NCI-H1694 (cell line): Measurements from ENCODE around the gene KLHL10.
"Not testable (repeated sequence)": the region's sequence is repeated elsewhere in the genome, so short reads cannot be mapped to it uniquely, and the experiment has no call there.

Experiments
- DNase-seq: peaks from one replicate; lab custom pipeline; 2025; lab: John Stamatoyannopoulos, UW

KLHL10 gene

GRCh38 chr17:41813152-41813680 is 24.4 kb upstream of the KLHL10 start:
- DNase-seq: no peak

- no peak for DNase-seq
These were observed 23.9 kb upstream of the KLHL10 start for GRCh38 chr17:41813699-41814124.

GRCh38 chr17:41814195-41814594 is 23.4 kb upstream of the KLHL10 start:
- DNase-seq: no peak

GRCh38 chr17:41816637-41817320 is 20.8 kb upstream of the KLHL10 start:
- DNase-seq: no peak

- DNase-seq: no peak
These were observed 19.6 kb upstream of the KLHL10 start for GRCh38 chr17:41818024-41818423.

GRCh38 chr17:41821776-41822175 is 15.8 kb upstream of the KLHL10 start:
- DNase-seq: no peak

GRCh38 chr17:41822216-41823140 is 15.1 kb upstream of the KLHL10 start:
- no peak for DNase-seq

GRCh38 chr17:41823141-41823524 is 14.5 kb upstream of the KLHL10 start:
- DNase-seq: no peak

- DNase-seq: no peak
These were observed 14.0 kb upstream of the KLHL10 start for GRCh38 chr17:41823580-41823979.

- no peak for DNase-seq
These were observed 13.5 kb upstream of the KLHL10 start for GRCh38 chr17:41824086-41824485.

GRCh38 chr17:41825175-41825845 is 12.3 kb upstream of the KLHL10 start:
- DNase-seq: no peak

- not testable (repeated sequence) for DNase-seq
These were observed 7.7 kb upstream of the KLHL10 start for GRCh38 chr17:41829961-41830360.

GRCh38 chr17:41835214-41835799 is 2.3 kb upstream of the KLHL10 start:
- no peak for DNase-seq

- DNase-seq: peak; percentile 20
These were observed 1.6 kb upstream of the KLHL10 start, which contains the start of gene NT5C3B for GRCh38 chr17:41835800-41836549. Gene NT5C3B (minus strand): TSS chr17:41836232. CDS start chr17:41836193, 39 bp downstream.

GRCh38 chr17:41836550-41837196 is 952 bp upstream of the KLHL10 start:
- no peak for DNase-seq

- DNase-seq: not testable (repeated sequence)
These were observed 1.8 kb downstream of the KLHL10 start for GRCh38 chr17:41839448-41839847.

- not testable (repeated sequence) for DNase-seq
These were observed 3.2 kb downstream of the KLHL10 start for GRCh38 chr17:41840781-41841180.

- no peak for DNase-seq
These were observed 7.3 kb downstream of the KLHL10 start for GRCh38 chr17:41844971-41845370.

- DNase-seq: no peak
These were observed 11.2 kb downstream of the KLHL10 start for GRCh38 chr17:41848788-41849187.

GRCh38 chr17:41849251-41849990 is 11.8 kb downstream of the KLHL10 start:
- DNase-seq: no peak
